ENCODE measurements around the gene ZC3H6.

GRCh38 chr2:112295407-112296078 is 20.1 kb downstream of the ZC3H6 start:
- TF ChIP-seq CTCF (IDR thresholded peaks at IDR 0.05) (no peak), POLR2A (IDR thresholded peaks at IDR 0.05) (no peak)

Measured in body of pancreas (tissue), 4 donors.